Loucy (cell line): ENCODE results near the gene CPED1.

Experiments used
- H2AFZ ChIP-seq: fragments of 200-600 bp; sonication (generic); 2 replicates; pipeline ENCODE4 v1.6.0; 2016; ENCODE audit warnings: antibody characterized with exemption, mild to moderate bottlenecking, low read length, moderate library complexity
- H3F3A ChIP-seq: fragments of 200-600 bp; 2 replicates; pipeline ENCODE4 v1.6.0; 2016; ENCODE audit warnings: antibody characterized with exemption, low read depth, mild to moderate bottlenecking
- H3K27me3 ChIP-seq: fragments of 200-600 bp; sonication (generic); 2 replicates; pipeline ENCODE4 v1.6.1; 2014; ENCODE audit warnings: low read length, mild to moderate bottlenecking; ENCODE audit not compliant: insufficient read depth, poor library complexity, severe bottlenecking
- H3K36me3 ChIP-seq: fragments of 200-600 bp; sonication (generic); 2 replicates; pipeline ENCODE4 v1.6.1; 2016; ENCODE audit warnings: low read length; ENCODE audit not compliant: insufficient read depth
- H3K4me1 ChIP-seq: fragments of 200-600 bp; sonication (generic); 2 replicates; pipeline ENCODE4 v1.5.1; 2014; ENCODE audit warnings: low read length, mild to moderate bottlenecking; ENCODE audit not compliant: insufficient read depth, poor library complexity, severe bottlenecking
- H3K4me2 ChIP-seq: fragments of 200-600 bp; sonication (generic); 2 replicates; pipeline ENCODE4 v1.6.0; 2014; ENCODE audit warnings: antibody characterized with exemption, low read length, low read depth, mild to moderate bottlenecking; ENCODE audit not compliant: poor library complexity, severe bottlenecking
- H3K4me3 ChIP-seq: fragments of 200-600 bp; sonication (generic); 2 replicates; pipeline ENCODE4 v1.5.1; 2014; ENCODE audit warnings: low read length, mild to moderate bottlenecking, mixed read lengths; ENCODE audit not compliant: poor library complexity, severe bottlenecking
- H3K79me2 ChIP-seq: fragments of 200-600 bp; sonication (generic); 2 replicates; pipeline ENCODE4 v1.6.1; 2014; ENCODE audit warnings: low read length; ENCODE audit not compliant: insufficient read depth
- H3K9ac ChIP-seq: fragments of 200-600 bp; sonication (generic); 2 replicates; pipeline ENCODE4 v1.6.0; 2014; ENCODE audit warnings: mild to moderate bottlenecking, low read depth, low read length, moderate library complexity; ENCODE audit not compliant: poor library complexity, severe bottlenecking
- H3K9me2 ChIP-seq: fragments of 200-600 bp; sonication (generic); replicated peaks from 2 replicates; pipeline ENCODE4 v1.6.1; 2016; ENCODE audit warnings: low read depth, low read length, mixed read lengths
- H3K9me3 ChIP-seq: fragments of 200-600 bp; sonication (generic); 2 replicates; pipeline ENCODE4 v1.6.1; 2014; ENCODE audit warnings: mild to moderate bottlenecking, antibody characterized with exemption, low read length, low read depth; ENCODE audit not compliant: insufficient read depth
- H4K20me1 ChIP-seq: fragments of 200-600 bp; sonication (generic); 2 replicates; pipeline ENCODE4 v1.6.0; 2014; ENCODE audit warnings: antibody characterized with exemption, low read length, mild to moderate bottlenecking; ENCODE audit not compliant: insufficient read depth, poor library complexity, severe bottlenecking
- CTCF ChIP-seq: fragments of 200-600 bp; sonication (generic); conservative IDR thresholded peaks from 2 replicates; pipeline ENCODE4 v1.5.1; 2014; ENCODE audit warnings: mild to moderate bottlenecking, antibody characterized with exemption, low read length
- EZH2phosphoT487 ChIP-seq: fragments of 200-600 bp; IDR thresholded peaks from 2 replicates; pipeline ENCODE4 v1.6.1; 2018; ENCODE audit warnings: antibody characterized with exemption, mild to moderate bottlenecking, moderate library complexity, borderline replicate concordance

Gene CPED1

DNA sequence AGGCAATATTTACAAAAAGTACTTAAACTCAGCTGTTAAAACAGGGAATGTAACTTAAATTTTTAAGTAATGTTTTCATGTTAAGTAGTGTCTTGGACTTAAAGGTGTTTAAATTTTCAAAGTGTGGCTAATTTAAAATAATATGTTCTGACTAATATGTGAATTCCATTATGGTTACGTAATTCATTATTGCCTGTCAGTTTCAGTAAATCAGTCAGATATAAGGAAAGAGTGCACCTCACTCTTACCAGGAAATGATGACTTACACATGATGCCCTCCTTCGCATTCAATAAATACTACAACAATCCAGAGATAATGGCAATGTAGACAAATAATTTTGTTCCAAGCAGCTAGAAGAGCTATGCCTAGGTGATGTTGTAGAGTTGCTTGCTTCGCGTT is 271.3 kb downstream of the CPED1 start:
- Histone ChIP-seq H3K79me2 (no peaks in the 10 kb centered on the region), H3F3A (no peaks in the 10 kb centered on the region), H3K36me3 (no peaks in the 10 kb centered on the region), H3K4me1 (no peaks in the 10 kb centered on the region), H3K4me3 (no peak overlapping the region), H3K9ac (no peak overlapping the region), H3K4me2 (no peak overlapping the region), H3K27me3 (no peaks in the 10 kb centered on the region), H3K9me3 (no peaks in the 10 kb centered on the region), H2AFZ (no peak overlapping the region), H3K9me2 (no peaks in the 10 kb centered on the region), H4K20me1 (no peaks in the 10 kb centered on the region)
- TF ChIP-seq EZH2phosphoT487 (no peak), CTCF (no peak)

DNA sequence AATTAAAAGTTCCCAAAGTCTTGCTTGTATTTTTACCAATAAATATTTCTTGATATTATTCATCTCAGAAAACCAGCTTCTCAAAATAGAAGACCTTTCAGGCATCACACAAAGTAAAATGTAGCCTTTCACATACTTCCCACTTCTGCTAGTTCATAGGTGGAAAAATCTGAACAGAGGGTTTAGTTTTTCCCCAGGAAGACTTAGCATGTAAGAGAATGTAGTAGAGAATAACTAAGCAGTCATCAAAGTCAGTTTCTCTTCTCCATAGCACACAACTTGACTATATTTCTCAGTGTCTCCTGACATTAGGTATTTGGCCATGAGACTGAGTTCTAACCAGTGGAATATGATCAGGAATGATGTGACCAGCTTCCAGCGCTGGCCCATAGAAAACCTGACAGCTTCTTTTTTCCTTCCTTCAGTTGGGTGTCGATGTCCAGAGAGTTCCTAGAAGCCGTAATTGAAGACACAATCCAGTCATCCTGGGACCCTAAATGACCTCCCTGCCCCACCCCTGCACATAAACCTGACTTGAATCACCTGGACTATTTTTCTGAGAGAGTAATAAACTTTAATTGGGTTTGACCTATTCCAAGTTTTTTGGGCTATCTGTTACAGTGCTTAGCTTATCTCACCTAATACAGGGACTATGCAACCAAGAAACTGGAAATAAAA is 272.8 kb downstream of the CPED1 start:
- Histone ChIP-seq H3K9ac (no peak overlapping the region), H3K36me3 (no peaks in the 10 kb centered on the region), H2AFZ (no peak overlapping the region)

DNA sequence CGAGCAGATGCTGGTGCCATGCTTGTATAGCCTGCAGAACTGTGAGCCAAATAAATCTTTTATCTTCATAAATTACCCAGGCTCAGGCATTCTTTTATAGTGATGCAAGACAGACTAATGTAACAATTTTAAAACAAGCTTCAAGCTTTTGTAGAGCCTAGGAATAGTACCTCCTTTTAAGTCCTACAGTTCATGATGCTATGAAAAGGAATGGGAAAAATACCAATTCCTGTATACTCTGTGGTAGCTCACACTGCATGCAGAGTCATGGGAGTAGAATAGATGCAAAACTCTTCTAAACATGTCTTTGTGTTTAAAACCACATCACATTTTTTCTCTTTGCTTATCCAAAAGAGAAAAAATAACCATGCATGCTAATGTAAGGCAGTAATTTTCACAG is 273.7 kb downstream of the CPED1 start:
- H3K36me3 ChIP-seq: no peaks in the 10 kb centered on the region
- TF ChIP-seq EZH2phosphoT487: no peak
- TF ChIP-seq CTCF: no peak
- no peaks in the 10 kb centered on the region for H3K9me3 ChIP-seq
- no peaks in the 10 kb centered on the region for H4K20me1 ChIP-seq
- H3K9ac ChIP-seq: no peak overlapping the region
- no peak overlapping the region for H2AFZ ChIP-seq
- H3K4me2 ChIP-seq: no peak overlapping the region
- no peaks in the 10 kb centered on the region for H3K79me2 ChIP-seq
- no peaks in the 10 kb centered on the region for H3F3A ChIP-seq
- H3K4me1 ChIP-seq: no peaks in the 10 kb centered on the region
- H3K27me3 ChIP-seq: no peaks in the 10 kb centered on the region
- H3K9me2 ChIP-seq: no peaks in the 10 kb centered on the region
- no peak overlapping the region for H3K4me3 ChIP-seq

More for the DNA sequence above, 272.8 kb downstream of the CPED1 start:
- Histone ChIP-seq H3K9me2 (no peaks in the 10 kb centered on the region), H4K20me1 (no peaks in the 10 kb centered on the region), H3K4me3 (no peak overlapping the region), H3K27me3 (no peaks in the 10 kb centered on the region), H3K9me3 (no peaks in the 10 kb centered on the region), H3K79me2 (no peaks in the 10 kb centered on the region), H3K4me2 (no peak overlapping the region), H3F3A (no peaks in the 10 kb centered on the region), H3K4me1 (no peaks in the 10 kb centered on the region)
- TF ChIP-seq CTCF: no peak
- TF ChIP-seq EZH2phosphoT487: no peak
